Right lobe of liver (tissue), 4 donors: ENCODE results near the gene ARHGAP25.

Experiments
- POLR2A ChIP-seq: fragments of 450-650 bp; IDR thresholded peaks from one replicate; pipeline ENCODE4 v1.6.1; 2017; ENCODE audit warnings: antibody characterized with exemption, mild to moderate bottlenecking
- TF ChIP-seq, protein P1 (sequence below), 4 donors: fragments of 200-600 bp in 3 of 4; fragments of 450-650 bp in 1 of 4; IDR thresholded peaks; one replicate each; pipeline versions ENCODE4 v1.5.1 to v1.8.0; 2016 to 2022; ENCODE audit warnings: antibody characterized with exemption in 4 of 4, mild to moderate bottlenecking in 2 of 4
- donor health status: DM: no; HTN: no; CAD: no.
- donor health status: DM: no; HTN: no; CAD: no.
- donor health status: DM: no; HTN: yes; CAD: no.

DNA sequence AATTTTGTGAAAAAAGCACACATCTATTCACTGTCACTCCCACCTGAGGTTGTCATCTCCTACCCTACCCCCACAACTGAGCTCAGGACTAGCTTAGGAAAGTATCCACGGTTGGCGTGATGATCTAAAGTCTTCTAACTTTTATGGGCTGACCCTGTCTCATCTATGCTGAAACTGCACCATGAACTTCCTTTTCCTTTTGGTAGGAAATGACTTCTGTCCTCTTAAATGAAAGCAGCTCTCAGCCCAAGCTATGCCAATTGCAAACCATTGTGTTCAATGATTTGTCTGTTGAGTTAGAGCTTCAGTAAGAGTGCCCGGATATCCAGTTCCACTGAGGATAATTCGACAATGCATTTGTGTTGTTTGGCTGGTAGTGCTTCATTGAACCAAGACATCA is 52.7 kb downstream of the ARHGAP25 start:
- TF ChIP-seq, protein P1, sequence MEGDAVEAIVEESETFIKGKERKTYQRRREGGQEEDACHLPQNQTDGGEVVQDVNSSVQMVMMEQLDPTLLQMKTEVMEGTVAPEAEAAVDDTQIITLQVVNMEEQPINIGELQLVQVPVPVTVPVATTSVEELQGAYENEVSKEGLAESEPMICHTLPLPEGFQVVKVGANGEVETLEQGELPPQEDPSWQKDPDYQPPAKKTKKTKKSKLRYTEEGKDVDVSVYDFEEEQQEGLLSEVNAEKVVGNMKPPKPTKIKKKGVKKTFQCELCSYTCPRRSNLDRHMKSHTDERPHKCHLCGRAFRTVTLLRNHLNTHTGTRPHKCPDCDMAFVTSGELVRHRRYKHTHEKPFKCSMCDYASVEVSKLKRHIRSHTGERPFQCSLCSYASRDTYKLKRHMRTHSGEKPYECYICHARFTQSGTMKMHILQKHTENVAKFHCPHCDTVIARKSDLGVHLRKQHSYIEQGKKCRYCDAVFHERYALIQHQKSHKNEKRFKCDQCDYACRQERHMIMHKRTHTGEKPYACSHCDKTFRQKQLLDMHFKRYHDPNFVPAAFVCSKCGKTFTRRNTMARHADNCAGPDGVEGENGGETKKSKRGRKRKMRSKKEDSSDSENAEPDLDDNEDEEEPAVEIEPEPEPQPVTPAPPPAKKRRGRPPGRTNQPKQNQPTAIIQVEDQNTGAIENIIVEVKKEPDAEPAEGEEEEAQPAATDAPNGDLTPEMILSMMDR (IDR thresholded peaks at IDR 0.05): no peak
- TF ChIP-seq POLR2A: no peak
